Calu3 (cell line): Measurements from ENCODE around the gene CDYL2. TPM values are rescaled to one million over a fixed set of nuclear protein-coding genes. Genes with fewer than 3 reads are reported as not detected.

ENCODE experiments used
- BruUV-seq: library from RNA; stranded (reverse); fragments of 400-500 nt; replicated peaks from 2 replicates; lab custom pipeline; 2021; lab: Mats Ljungman, UMichigan
- CTCF ChIA-PET: fragments of 300-600 bp; sonication (Branson Sonifier 250); formaldehyde crosslinking; loops from one replicate; lab custom pipeline; 2022; ENCODE audit warnings: antibody characterized with exemption; lab: Charles Lee
- DNase-seq: peaks from one replicate; pipeline ENCODE4 v3.0.0; 2022
- H3K27ac Mint-ChIP-seq: one replicate; pipeline ENCODE4 v1.8.0; 2022; ENCODE audit warnings: mixed read lengths; ENCODE audit not compliant: unreplicated experiment
- H3K27me3 Mint-ChIP-seq: one replicate; pipeline ENCODE4 v1.8.0; 2022; ENCODE audit warnings: mixed read lengths; ENCODE audit not compliant: unreplicated experiment
- H3K36me3 Mint-ChIP-seq: one replicate; pipeline ENCODE4 v1.8.0; 2022; ENCODE audit warnings: mild to moderate bottlenecking, moderate library complexity, mixed read lengths; ENCODE audit not compliant: insufficient read depth, unreplicated experiment
- H3K4me1 Mint-ChIP-seq: one replicate; pipeline ENCODE4 v1.8.0; 2022; ENCODE audit warnings: mild to moderate bottlenecking, low read depth, mixed read lengths; ENCODE audit not compliant: unreplicated experiment
- H3K4me3 Mint-ChIP-seq: one replicate; pipeline ENCODE4 v1.8.0; 2022; ENCODE audit warnings: mild to moderate bottlenecking, low read depth, moderate library complexity, mixed read lengths; ENCODE audit not compliant: unreplicated experiment
- H3K9me3 Mint-ChIP-seq: one replicate; pipeline ENCODE4 v1.8.0; 2022; ENCODE audit warnings: low read depth, mixed read lengths; ENCODE audit not compliant: unreplicated experiment
- CTCF ChIP-seq: fragments of 200-600 bp; IDR thresholded peaks from one replicate; pipeline ENCODE4 v1.8.0; 2022; ENCODE audit warnings: antibody characterized with exemption; ENCODE audit not compliant: unreplicated experiment
- intact Hi-C: fragments of 100-400 bp; cut with micrococcal nuclease; formaldehyde crosslinking; loops from one replicate; pipeline ENCODE4 v1.10.0; 2022; ENCODE audit not compliant: unreplicated experiment
- total RNA-seq: library from RNA; stranded (reverse); gene quantifications from 2 replicates; pipeline ENCODE4 v1.2.3, GENCODE V29; 2022

Gene CDYL2
- total RNA-seq, 1 experiment from 2014 or later: 1.0 TPM

- TF ChIP-seq CTCF: no peak
- CTCF ChIA-PET: interaction anchor here (0.5 kb wide), 1 partner anchor 116 kb away, joined by 5 read pairs; no protein-coding TSS in a partner anchor
Measured at GRCh38 chr16:80848862-80849261, 44.5 kb upstream of the CDYL2 start.

DNA sequence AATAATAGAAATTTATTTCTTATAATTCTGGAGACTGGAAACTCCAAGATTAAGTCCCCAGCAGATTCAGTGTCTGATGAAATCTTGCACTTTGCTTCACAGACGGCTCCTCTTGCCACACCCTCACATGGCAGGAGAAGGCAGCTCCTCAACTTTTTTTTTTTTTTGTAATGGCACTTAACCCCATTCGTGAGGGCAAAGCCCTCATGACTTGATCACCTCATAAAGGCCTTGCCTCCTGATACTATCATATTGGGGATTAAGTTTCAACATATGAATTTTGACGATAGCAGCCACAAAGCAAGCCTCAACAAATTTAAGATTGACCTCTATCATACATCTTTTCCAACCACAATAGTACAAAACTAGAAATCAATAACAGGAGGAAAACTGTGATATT, 42.3 kb upstream of the CDYL2 start:
- TF ChIP-seq CTCF: no peak
- BruUV-seq: no TSS peak
- no peak overlapping the region for H3K4me3 Mint-ChIP-seq
- H3K9me3 Mint-ChIP-seq: peaks cover 2% of the 10 kb centered on the region
- no peak for DNase-seq
- no peak overlapping the region for H3K27ac Mint-ChIP-seq
- H3K4me1 Mint-ChIP-seq: no peaks in the 10 kb centered on the region
- no peaks in the 10 kb centered on the region for H3K36me3 Mint-ChIP-seq
- CTCF ChIA-PET: no interaction called here
- H3K27me3 Mint-ChIP-seq: peaks cover 31% of the 10 kb centered on the region
- intact Hi-C loops: no loop called here

More at GRCh38 chr16:80848862-80849261, 44.5 kb upstream of the CDYL2 start:
- Mint-ChIP-seq H3K9me3 (no peaks in the 10 kb centered on the region), H3K4me1 (no peaks in the 10 kb centered on the region), H3K27ac (no peak overlapping the region), H3K36me3 (no peaks in the 10 kb centered on the region), H3K27me3 (peaks cover 33% of the 10 kb centered on the region), H3K4me3 (no peak overlapping the region)
- no peak for DNase-seq
- BruUV-seq: no TSS peak
- intact Hi-C loops: no loop called here

DNA sequence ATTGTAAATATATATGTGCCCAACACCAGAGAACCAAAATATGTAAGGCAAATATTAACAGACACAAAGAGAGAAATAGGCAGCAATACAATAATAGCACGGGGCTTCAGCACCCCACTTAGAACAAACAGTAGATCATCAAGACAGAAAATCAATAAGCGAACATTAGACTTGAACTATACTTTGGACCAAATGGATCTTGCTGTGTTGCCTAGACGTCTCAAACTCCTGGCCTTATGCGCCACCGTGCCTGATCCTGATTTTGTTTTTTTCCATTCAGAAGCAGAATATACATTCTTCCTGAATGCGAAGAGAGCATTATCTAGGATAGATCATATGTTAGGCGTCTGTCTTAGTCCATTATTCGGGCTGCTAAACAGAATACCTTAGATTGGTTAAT, 41.9 kb upstream of the CDYL2 start:
- BruUV-seq: no TSS peak
- intact Hi-C loops: no loop called here
- no peak for DNase-seq
- H3K36me3 Mint-ChIP-seq: no peaks in the 10 kb centered on the region
- peaks cover 2% of the 10 kb centered on the region for H3K9me3 Mint-ChIP-seq
- H3K4me3 Mint-ChIP-seq: no peak overlapping the region
- no peaks in the 10 kb centered on the region for H3K4me1 Mint-ChIP-seq
- no peak for TF ChIP-seq CTCF
- CTCF ChIA-PET: interaction anchor here (0.7 to 1.1 kb wide), 2 partner anchors 34 to 157 kb away, joined by 3 to 4 read pairs; no protein-coding TSS in a partner anchor
- peaks cover 31% of the 10 kb centered on the region for H3K27me3 Mint-ChIP-seq
- no peak overlapping the region for H3K27ac Mint-ChIP-seq

DNA sequence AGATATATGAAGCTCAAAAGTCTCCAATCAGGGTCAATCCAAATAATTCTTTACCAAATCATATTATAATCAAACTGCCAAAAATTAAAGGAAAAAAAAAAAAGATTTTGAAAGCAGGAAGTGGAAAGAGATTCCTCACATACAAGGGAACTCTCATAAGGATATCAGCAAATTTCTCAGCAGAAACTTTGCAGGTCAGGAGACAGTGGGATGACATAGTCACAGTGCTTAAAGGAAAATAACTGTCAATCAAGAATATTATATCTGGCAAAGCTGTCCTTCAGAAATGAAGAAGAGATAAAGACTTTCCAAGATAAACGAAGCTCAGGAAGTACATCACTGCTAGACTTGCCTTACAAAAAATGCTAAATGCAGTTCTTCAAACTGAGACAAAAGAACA, 40.0 kb upstream of the CDYL2 start:
- Mint-ChIP-seq H3K4me3 (no peak overlapping the region), H3K9me3 (peaks cover 5% of the 10 kb centered on the region), H3K4me1 (no peaks in the 10 kb centered on the region), H3K27ac (no peak overlapping the region), H3K36me3 (no peaks in the 10 kb centered on the region), H3K27me3 (peaks cover 42% of the 10 kb centered on the region)
- no peak for DNase-seq
- no peak for TF ChIP-seq CTCF
- BruUV-seq: no TSS peak
- intact Hi-C loops: no loop called here
- CTCF ChIA-PET: no interaction called here
